Measurements from ENCODE around the gene PPP1R2C. TPM values are rescaled to one million over a fixed set of nuclear protein-coding genes. Genes with fewer than 3 reads are reported as not detected.

PPP1R2C gene
- total RNA-seq, 2 donors from 2014 or later, result not detected

DNA sequence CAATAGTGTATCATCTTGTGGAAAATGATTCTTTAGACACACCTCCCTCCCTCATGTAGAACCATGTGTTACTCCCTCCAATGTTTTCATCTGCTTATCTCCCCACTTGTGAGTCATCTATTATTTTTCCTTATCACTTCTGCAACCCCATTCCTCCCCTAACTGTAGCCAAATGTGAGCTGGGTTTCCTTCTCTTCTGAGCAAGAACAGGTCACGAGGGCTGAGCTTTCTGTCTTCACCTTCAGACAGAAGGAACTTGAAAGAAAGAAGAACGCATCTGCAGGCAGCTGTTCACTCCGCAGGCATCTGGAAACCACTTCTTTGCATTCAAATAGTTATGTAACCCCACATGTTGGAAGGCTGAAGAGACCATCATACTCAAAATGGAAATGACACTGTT, 1.8 kb downstream of the PPP1R2C start:
- DNase-seq, result no peak
- Histone ChIP-seq H3K9ac (ENCODE audit: extremely low read depth, low read length, poor library complexity, severe bottlenecking) (no peak overlapping the region), H3K27me3 (ENCODE audit: control insufficient read depth, insufficient read depth, low read length, poor library complexity, severe bottlenecking) (no peaks in the 10 kb centered on the region), H3K9me3 (ENCODE audit: control insufficient read depth, low read length) (peaks cover 36% of the 10 kb centered on the region), H3K27ac (ENCODE audit: low read depth, low read length) (no peak overlapping the region), H3K4me3 (ENCODE audit: low read length) (no peak overlapping the region), H3K4me1 (ENCODE audit: control insufficient read depth, insufficient read depth, low read length) (no peaks in the 10 kb centered on the region), H3K36me3 (ENCODE audit: control insufficient read depth, insufficient read depth, low read length) (no peaks in the 10 kb centered on the region)
- Mint-ChIP-seq H3K9me3 (peaks cover 54% of the 10 kb centered on the region), H3K27me3 (ENCODE audit: insufficient read depth) (no peaks in the 10 kb centered on the region), H3K36me3 (ENCODE audit: low read depth) (peaks cover 18% of the 10 kb centered on the region), H3K27ac (no peak overlapping the region), H3K4me3 (no peak overlapping the region), H3K4me1 (no peaks in the 10 kb centered on the region)
- 89% methylated on average over 3 of the region's 3 CpGs; no CpG with 5 or more reads in 1 of the 2 experiments for WGBS, 2 experiments (ENCODE audit: insufficient coverage in 1 of 2, insufficient read length in 1 of 2)
- TF ChIP-seq CTCF (conservative IDR thresholded peaks at IDR 0.05), result no peak

- no peaks in the 10 kb centered on the region for H3K4me1 Mint-ChIP-seq
- H3K27ac Mint-ChIP-seq, result no peak overlapping the region
- 83 to 100% methylated on average over 2 of the region's 2 CpGs for WGBS, 2 experiments (ENCODE audit: insufficient coverage in 1 of 2, insufficient read length in 1 of 2)
Measured at GRCh38 chrX:42772874-42773273, 5.1 kb downstream of the PPP1R2C start.

DNA sequence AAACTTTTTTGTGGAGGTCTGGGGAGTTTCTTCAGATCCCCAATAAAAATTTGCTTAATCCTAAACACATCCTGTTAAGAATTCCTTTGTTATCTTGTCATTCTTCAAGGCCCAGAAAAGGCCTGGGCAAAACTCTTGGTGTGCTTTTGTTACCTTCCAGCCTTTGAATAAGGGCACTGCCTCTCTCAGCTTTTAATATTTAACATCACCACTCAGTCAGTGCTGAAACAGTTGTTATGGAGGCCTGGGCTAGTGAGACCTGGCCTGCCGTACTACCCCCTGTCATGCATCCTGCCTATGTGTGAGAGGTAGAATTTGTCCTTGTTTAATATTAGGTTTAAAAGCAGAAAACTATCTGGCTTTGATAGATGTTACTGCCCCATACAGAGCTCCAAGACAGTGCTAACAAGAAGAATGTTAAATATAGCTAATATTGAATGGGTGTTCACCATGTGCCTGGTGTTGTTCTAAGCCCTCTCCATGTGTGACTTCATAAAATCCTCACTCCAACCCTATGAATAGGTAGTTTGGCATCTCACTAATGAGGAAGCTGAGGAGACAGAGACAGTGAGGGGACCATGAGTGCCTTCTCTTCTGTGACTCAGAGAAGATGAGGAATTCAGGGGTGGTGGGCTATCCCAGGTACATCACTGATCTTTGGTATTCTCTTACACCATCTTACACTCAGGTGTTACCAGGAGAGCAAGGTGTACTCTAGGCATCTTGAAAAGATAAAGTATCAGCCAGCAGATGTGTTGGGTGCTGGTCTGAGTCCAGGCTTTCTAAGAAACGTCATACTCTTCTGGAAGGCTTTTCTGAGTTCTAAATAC, 6.2 kb downstream of the PPP1R2C start:
- no peaks in the 10 kb centered on the region for H3K4me1 Mint-ChIP-seq
- Histone ChIP-seq H3K27me3 (ENCODE audit: control insufficient read depth, insufficient read depth, low read length, poor library complexity, severe bottlenecking) (no peaks in the 10 kb centered on the region), H3K4me3 (ENCODE audit: low read length) (no peak overlapping the region), H3K36me3 (ENCODE audit: control insufficient read depth, insufficient read depth, low read length) (no peaks in the 10 kb centered on the region), H3K4me1 (ENCODE audit: control insufficient read depth, insufficient read depth, low read length) (no peaks in the 10 kb centered on the region), H3K9me3 (ENCODE audit: control insufficient read depth, low read length) (peaks cover 30% of the 10 kb centered on the region), H3K9ac (ENCODE audit: extremely low read depth, low read length, poor library complexity, severe bottlenecking) (no peak overlapping the region), H3K27ac (ENCODE audit: low read depth, low read length) (no peak overlapping the region)
- peaks cover 5% of the 10 kb centered on the region for H3K36me3 Mint-ChIP-seq (ENCODE audit: low read depth)
- H3K27ac Mint-ChIP-seq, result no peak overlapping the region
- DNase-seq, result no peak
- peaks cover 26% of the 10 kb centered on the region for H3K9me3 Mint-ChIP-seq
- no peak for TF ChIP-seq CTCF (conservative IDR thresholded peaks at IDR 0.05)
- no peak overlapping the region for H3K4me3 Mint-ChIP-seq
- WGBS, 2 experiments (ENCODE audit: insufficient coverage in 1 of 2, insufficient read length in 1 of 2), result 100% methylated on average over 2 of the region's 2 CpGs; no CpG with 5 or more reads in 1 of the 2 experiments
- H3K27me3 Mint-ChIP-seq (ENCODE audit: insufficient read depth), result no peaks in the 10 kb centered on the region

More at GRCh38 chrX:42772874-42773273, 5.1 kb downstream of the PPP1R2C start:
- Mint-ChIP-seq H3K4me3 (no peak overlapping the region), H3K36me3 (ENCODE audit: low read depth) (peaks cover 12% of the 10 kb centered on the region), H3K27me3 (ENCODE audit: insufficient read depth) (no peaks in the 10 kb centered on the region), H3K9me3 (peaks cover 32% of the 10 kb centered on the region)
- no peak overlapping the region for H3K27ac ChIP-seq (ENCODE audit: low read depth, low read length)
- H3K9ac ChIP-seq (ENCODE audit: extremely low read depth, low read length, poor library complexity, severe bottlenecking), result no peak overlapping the region
- DNase-seq, result no peak
- no peaks in the 10 kb centered on the region for H3K27me3 ChIP-seq (ENCODE audit: control insufficient read depth, insufficient read depth, low read length, poor library complexity, severe bottlenecking)
- H3K4me3 ChIP-seq (ENCODE audit: low read length), result no peak overlapping the region
- H3K9me3 ChIP-seq (ENCODE audit: control insufficient read depth, low read length), result peaks cover 34% of the 10 kb centered on the region
- TF ChIP-seq CTCF (conservative IDR thresholded peaks at IDR 0.05), result no peak
- H3K4me1 ChIP-seq (ENCODE audit: control insufficient read depth, insufficient read depth, low read length), result no peaks in the 10 kb centered on the region
- H3K36me3 ChIP-seq (ENCODE audit: control insufficient read depth, insufficient read depth, low read length), result no peaks in the 10 kb centered on the region
